ENCODE results near the gene TNRC6B. TPM values are rescaled to one million over a fixed set of nuclear protein-coding genes. Genes with fewer than 3 reads are reported as not detected.

TNRC6B gene
- total RNA-seq, 1 experiment from 2014 or later: 62.7 TPM

GRCh38 chr22:40243891-40244290, 66.2 kb downstream of the TNRC6B start:
- no peaks in the 10 kb centered on the region for H3K9me3 ChIP-seq (ENCODE audit: insufficient read depth, low read depth)
- peaks cover 52% of the 10 kb centered on the region for H3K79me2 ChIP-seq (ENCODE audit: low read depth)
- no peaks in the 10 kb centered on the region for H3K9me2 ChIP-seq (ENCODE audit: insufficient read depth)
- H2AFZ ChIP-seq: no peak overlapping the region
- intact Hi-C loops (cut with micrococcal nuclease; ENCODE audit: unreplicated experiment): no loop called here
- ChIA-PET POLR2A (ENCODE audit: unreplicated experiment) (interaction anchor here (0.6 kb wide), 1 partner anchor 960 kb away, joined by 4 read pairs; no protein-coding TSS in a partner anchor), CTCF (interaction anchor here (0.6 kb wide), 1 partner anchor 170 kb away, joined by 4 read pairs; no protein-coding TSS in a partner anchor)
- no peak overlapping the region for H3K27ac ChIP-seq
- TF ChIP-seq EZH2 (IDR thresholded peaks at IDR 0.05; ENCODE audit: low read depth): no peak
- TF ChIP-seq CTCF (conservative IDR thresholded peaks at IDR 0.05): no peak
- H3K27me3 ChIP-seq (ENCODE audit: insufficient read depth, low read depth): no peaks in the 10 kb centered on the region
- no peak overlapping the region for H3K4me3 ChIP-seq
- no peak for DNase-seq
- peaks cover 30% of the 10 kb centered on the region for H3K4me1 ChIP-seq (replicated peaks; ENCODE audit: insufficient read depth)
- no peak overlapping the region for H3K4me2 ChIP-seq
- BruUV-seq (replicated peaks): no TSS peak
- H3K36me3 ChIP-seq (ENCODE audit: low read depth): 0 out of 2 replicates have a peak, but pooled peaks cover 4% of the 10 kb centered on the region
- peaks cover 16% of the 10 kb centered on the region; the same call in 1 of the 2 replicates for H3F3A ChIP-seq (ENCODE audit: insufficient read depth, low read depth)
- H4K20me1 ChIP-seq (ENCODE audit: insufficient read depth): peaks cover 8% of the 10 kb centered on the region; the same call in 1 of the 2 replicates

- Histone ChIP-seq H4K20me1 (ENCODE audit: insufficient read depth) (peaks cover 15% of the 10 kb centered on the region; the same call in 1 of the 2 replicates), H3K9me2 (ENCODE audit: insufficient read depth) (no peaks in the 10 kb centered on the region), H2AFZ (no peak overlapping the region), H3K4me3 (no peak overlapping the region), H3K4me1 (replicated peaks; ENCODE audit: insufficient read depth) (peaks cover 24% of the 10 kb centered on the region), H3K36me3 (ENCODE audit: low read depth) (0 out of 2 replicates have a peak, but pooled peaks cover 4% of the 10 kb centered on the region), H3K27me3 (ENCODE audit: insufficient read depth, low read depth) (no peaks in the 10 kb centered on the region), H3K27ac (no peak overlapping the region), H3K4me2 (no peak overlapping the region), H3F3A (ENCODE audit: insufficient read depth, low read depth) (peaks cover 11% of the 10 kb centered on the region; the same call in 1 of the 2 replicates), H3K9me3 (ENCODE audit: insufficient read depth, low read depth) (no peaks in the 10 kb centered on the region), H3K79me2 (ENCODE audit: low read depth) (peaks cover 49% of the 10 kb centered on the region)
- no TSS peak for BruUV-seq (replicated peaks)
- TF ChIP-seq EZH2 (IDR thresholded peaks at IDR 0.05; ENCODE audit: low read depth): no peak
- no peak for TF ChIP-seq CTCF (conservative IDR thresholded peaks at IDR 0.05)
- CTCF ChIA-PET: interaction anchor here (1.1 kb wide), 1 partner anchor 66 kb away, joined by 3 read pairs; no protein-coding TSS in a partner anchor
- DNase-seq: no peak
- intact Hi-C loops (cut with micrococcal nuclease; ENCODE audit: unreplicated experiment): no loop called here
- POLR2A ChIA-PET (ENCODE audit: unreplicated experiment): no interaction called here
Measured at GRCh38 chr22:40244586-40244985, 66.9 kb downstream of the TNRC6B start.

GRCh38 chr22:40247976-40248375, 70.3 kb downstream of the TNRC6B start:
- ChIA-PET CTCF (no interaction called here), POLR2A (ENCODE audit: unreplicated experiment) (no interaction called here)
- Histone ChIP-seq H2AFZ (no peak overlapping the region), H3K4me1 (replicated peaks; ENCODE audit: insufficient read depth) (no peaks in the 10 kb centered on the region), H3K9me2 (ENCODE audit: insufficient read depth) (no peaks in the 10 kb centered on the region), H3F3A (ENCODE audit: insufficient read depth, low read depth) (no peaks in the 10 kb centered on the region; the same call in 1 of the 2 replicates), H3K36me3 (ENCODE audit: low read depth) (0 out of 2 replicates have a peak, but pooled peaks cover 10% of the 10 kb centered on the region), H3K4me2 (no peak overlapping the region), H4K20me1 (ENCODE audit: insufficient read depth) (peaks cover 19% of the 10 kb centered on the region; the same call in 1 of the 2 replicates), H3K4me3 (no peak overlapping the region), H3K27ac (no peak overlapping the region), H3K79me2 (ENCODE audit: low read depth) (peaks cover 17% of the 10 kb centered on the region), H3K9me3 (ENCODE audit: insufficient read depth, low read depth) (no peaks in the 10 kb centered on the region), H3K27me3 (ENCODE audit: insufficient read depth, low read depth) (no peaks in the 10 kb centered on the region)
- BruUV-seq (replicated peaks): no TSS peak
- no peak for DNase-seq
- intact Hi-C loops (cut with micrococcal nuclease; ENCODE audit: unreplicated experiment): no loop called here
- TF ChIP-seq CTCF (conservative IDR thresholded peaks at IDR 0.05) (no peak), EZH2 (IDR thresholded peaks at IDR 0.05; ENCODE audit: low read depth) (no peak)

All from PC-9 (cell line).